HK-2 (cell line): ENCODE measurements around the gene SMARCC2.
"Not testable (repeated sequence)": the region's sequence is repeated elsewhere in the genome, so short reads cannot be mapped to it uniquely, and the experiment has no call there.

ENCODE experiments used
- DNase-seq: peaks from one replicate; pipeline ENCODE4 v3.0.0-alpha.2; 2018; ENCODE audit not compliant: unreplicated experiment

The SMARCC2 gene

DNA sequence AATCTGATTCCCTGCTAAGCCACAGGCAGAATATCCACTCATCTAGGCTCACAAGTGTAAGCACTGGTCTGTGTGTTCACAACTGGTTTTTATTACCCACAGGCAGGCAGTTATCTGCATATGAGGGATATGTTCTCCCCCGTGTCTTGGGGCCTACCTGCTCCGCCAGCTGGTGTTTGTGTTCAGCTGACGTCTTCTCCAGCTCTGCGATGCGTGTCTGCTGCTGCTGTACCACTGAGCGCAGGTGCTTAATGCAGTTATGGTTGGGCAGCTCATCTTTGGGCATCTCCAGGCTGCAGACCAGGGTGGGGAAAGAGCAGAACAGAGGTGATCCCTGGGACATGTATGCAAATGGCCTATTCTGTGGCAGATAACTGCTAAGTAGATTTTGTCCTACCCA lies 18.7 kb upstream of the SMARCC2 start:
- DNase-seq = no peak

- peak; percentile 24 for DNase-seq
Observed at GRCh38 chr12:56206452-56207166, 17.3 kb upstream of the SMARCC2 start.

GRCh38 chr12:56205445-56205844 lies 16.2 kb upstream of the SMARCC2 start:
- DNase-seq = no peak

DNA sequence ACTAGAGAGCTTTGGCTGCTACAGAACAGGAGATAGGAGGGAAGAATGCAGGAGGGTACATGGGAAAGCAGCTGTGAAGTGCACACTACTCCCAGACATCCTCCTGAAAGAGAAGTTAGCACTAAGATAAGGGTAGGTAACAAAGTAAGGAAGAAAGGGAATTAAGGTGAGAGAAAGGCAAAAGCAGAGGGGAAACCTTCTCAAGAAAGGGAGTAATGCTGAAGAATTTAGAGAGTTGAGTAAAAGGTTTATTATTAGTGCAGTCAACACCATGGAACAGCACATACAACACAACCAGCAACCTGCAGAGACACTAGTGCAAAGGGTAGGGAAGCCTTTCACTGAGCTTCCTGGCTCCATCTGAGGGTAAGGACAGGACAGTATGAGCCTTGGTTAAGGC lies 15.0 kb upstream of the SMARCC2 start:
- DNase-seq = no peak

GRCh38 chr12:56202838-56203237 lies 13.6 kb upstream of the SMARCC2 start:
- DNase-seq = no peak

- DNase-seq = no peak
Observed at GRCh38 chr12:56202366-56202765, 13.1 kb upstream of the SMARCC2 start.

DNA sequence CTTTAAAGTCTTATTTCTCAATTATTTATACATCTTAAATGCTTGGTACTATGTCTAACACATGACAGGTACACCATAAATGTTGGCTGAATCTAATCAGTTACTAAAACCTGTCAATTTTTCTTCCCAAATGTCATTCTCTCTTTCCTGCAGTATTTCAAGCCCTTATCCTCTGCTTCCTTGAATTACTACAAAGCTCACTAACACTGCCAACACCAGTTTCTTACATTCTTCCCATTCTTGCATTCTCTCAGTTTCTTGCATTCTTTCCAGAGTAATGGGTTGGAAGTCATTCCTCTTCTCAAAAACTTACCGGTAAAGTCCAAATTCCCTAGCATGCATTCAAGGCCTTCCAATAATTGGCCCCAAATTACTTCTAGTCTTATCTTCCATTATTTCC lies 9.6 kb upstream of the SMARCC2 start:
- DNase-seq = no peak

DNA sequence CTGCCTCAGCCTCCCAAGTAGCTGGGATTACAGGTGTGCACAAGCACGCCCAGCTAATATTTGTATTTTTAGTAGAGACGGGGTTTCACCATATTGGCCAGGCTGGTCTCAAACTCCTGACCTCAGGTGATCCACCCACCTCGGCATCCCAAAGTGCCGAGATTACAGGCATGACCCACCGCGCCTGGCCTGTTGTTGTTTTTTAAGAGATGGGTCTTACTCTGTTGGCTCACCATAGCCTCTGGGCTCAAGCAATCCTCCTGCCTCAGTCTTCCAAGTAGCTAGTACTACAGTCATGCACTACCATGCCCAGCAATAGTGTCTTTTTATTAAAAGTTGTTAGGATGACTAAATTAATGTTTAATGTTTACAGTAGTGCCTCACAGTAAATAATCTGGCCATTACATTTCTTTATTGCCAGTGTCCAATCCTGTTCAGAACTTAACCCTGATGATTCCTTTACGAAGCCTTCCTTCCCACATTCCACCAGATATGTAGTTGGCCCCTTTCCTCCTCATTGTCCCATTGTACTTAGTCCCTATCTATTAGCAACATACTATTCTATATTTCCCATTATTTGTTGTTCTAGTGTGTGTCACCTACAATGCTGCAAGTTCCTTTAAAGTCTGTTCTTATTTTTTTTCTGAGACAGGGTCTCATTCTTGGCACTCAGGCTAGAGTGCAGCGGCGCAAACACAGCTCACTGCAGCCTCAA lies 8.8 kb upstream of the SMARCC2 start:
- DNase-seq = no peak

- not testable (repeated sequence) for DNase-seq
Observed at GRCh38 chr12:56196818-56197550, 7.7 kb upstream of the SMARCC2 start.

- peak; percentile 53 for DNase-seq
Observed at GRCh38 chr12:56193025-56193578, 3.8 kb upstream of the SMARCC2 start.

DNA sequence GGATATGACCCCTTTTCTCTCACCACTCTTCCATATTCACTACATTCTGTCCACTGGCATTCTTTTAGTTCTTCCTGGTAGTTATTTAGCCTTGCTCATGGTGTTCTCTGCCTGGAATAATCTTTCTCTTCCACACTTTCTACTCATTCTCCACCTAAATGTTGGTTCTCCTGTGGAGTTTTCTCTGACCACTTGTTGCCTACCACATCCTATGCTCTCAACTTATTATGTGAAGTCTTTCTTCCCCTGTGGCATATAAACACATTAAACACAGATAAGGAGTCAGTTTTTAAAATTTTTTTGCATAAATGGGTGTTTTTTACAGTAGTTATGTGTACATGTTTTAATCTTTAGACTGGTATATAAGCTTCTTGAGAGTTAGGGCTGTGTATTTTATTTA lies 3.3 kb upstream of the SMARCC2 start:
- DNase-seq = no peak

DNA sequence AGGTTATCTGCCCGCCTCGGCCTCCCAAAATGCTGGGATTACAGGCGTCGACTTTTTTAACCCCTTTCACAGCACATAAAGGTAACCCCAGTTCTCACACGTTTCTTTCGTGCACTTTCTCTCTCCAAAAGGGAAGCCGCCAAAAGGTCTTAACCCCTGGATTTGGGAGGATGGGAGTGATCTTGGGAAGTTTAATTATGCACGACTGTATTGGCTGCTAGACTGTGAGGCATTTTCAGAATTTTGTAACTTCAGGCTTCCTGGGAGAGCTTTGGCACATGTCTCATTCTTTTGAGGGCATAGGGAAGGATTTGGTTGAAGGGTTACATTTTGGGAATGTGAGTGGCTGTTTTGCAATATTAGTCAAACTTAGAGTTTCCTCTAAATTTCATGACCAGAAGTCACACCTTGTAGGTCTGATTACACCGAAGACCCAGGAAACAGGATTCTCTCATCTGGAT lies 1.4 kb upstream of the SMARCC2 start:
- DNase-seq = no peak

- DNase-seq = peak; percentile 99
Observed at GRCh38 chr12:56189918-56190694, 823 bp upstream of the SMARCC2 start.

DNA sequence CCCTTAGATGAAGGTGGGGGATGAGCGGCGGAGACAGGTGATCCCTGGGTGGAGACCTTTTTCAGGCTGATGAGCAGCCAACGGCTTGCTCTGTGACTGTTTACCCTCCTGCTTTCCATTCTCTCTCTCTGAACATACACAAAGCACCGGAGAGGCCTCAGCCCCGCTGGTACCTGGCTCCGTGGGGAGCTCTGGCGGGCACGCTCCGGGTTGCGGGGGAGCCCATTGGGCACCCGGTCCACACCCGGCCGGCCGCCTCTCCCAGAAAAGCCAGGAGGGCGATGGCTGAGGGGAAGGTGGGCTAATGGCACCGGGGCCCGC lies 545 bp downstream of the SMARCC2 start:
- DNase-seq = peak; percentile 17

GRCh38 chr12:56188131-56188777 lies 1.0 kb downstream of the SMARCC2 start:
- DNase-seq = no peak

DNA sequence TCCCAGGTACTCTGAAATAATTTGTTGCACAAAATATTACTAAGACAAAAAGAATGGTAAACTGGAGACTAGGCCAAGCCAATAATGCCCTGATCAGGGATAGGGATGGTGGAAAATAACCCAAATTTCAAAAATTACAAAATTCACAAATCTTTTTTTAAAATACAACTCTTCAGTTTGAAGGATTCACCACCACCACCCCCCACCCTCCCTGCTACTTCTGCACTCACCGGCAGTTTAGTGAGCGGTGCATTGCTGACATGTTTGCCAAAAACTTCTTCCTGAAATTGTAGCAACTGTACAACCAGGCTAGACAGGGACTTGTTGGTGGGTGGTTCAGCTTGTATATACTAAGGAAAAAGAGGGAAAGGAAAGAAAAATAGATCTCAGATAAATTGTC lies 2.3 kb downstream of the SMARCC2 start:
- no peak for DNase-seq

DNA sequence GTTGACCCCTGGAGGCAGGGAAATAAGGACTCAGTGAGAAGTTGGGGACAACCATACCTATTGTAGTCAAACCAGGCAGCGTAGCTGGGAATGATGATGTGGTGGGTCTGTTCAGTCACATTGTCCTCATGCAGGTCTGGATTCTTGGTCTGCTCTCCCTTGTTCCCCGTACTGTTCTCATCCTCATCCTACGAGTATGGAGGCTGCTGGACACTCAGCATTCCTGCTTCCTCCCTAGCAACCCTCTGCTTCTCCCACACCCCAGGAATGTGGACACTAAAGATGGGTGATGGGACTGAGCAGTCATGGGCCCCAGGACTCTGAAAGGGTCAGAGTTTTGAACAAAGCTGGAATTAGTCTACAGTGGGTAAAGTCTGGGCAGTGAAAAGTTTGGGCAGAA lies 10.9 kb downstream of the SMARCC2 start:
- DNase-seq = no peak

DNA sequence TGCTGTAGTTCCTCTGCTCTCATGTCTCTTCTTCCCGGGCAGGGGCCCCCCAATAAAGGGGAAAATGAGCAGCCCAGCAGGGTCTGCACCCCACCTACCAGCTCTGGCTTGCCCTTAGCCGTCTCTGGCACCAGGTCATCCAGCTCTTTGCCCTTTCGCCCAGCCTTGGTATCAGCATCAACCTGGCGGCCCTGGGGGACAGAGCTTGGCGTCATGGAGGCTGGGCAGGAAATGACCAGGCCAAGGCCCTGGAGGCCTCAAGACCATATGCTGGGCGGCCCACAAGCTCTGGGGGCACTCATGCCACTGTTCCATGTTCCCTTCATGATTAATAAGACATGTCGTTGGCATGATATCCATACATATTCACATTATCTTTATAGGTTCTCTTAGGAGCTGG lies 16.4 kb downstream of the SMARCC2 start:
- DNase-seq = no peak

DNA sequence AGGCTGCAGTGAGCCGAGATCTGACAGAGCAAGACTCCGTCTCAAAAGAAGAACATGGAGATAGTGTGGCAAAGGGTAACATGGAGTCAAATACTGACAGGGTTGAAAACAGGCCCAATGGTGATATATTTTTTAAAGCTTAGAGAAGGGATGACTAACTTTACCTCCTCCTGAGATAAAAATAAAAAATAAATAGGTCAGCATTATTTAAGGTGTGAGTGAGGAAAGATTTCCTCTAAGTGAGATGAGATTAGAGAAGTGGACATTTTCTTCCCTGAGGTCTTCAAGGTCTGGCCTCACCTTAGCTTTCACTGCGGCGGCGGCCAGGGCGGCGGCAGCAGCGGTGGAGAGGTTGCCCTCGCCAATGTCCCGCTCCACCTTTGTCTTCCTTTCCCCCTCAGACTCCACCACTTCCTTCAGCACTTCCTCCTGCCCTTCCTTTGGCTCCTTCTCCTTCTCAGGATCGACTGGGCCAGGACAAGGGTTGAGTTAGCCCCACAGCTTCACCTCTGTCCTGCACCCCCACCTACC lies 20.0 kb downstream of the SMARCC2 start:
- no peak for DNase-seq

GRCh38 chr12:56165369-56165768 lies 23.9 kb downstream of the SMARCC2 start:
- no peak for DNase-seq

- peak; percentile 35 for DNase-seq
Observed at GRCh38 chr12:56164345-56164729, 24.9 kb downstream of the SMARCC2 start.
